Testis (tissue), 3 donors: ENCODE measurements around the gene NOL4L. TPM values are rescaled to one million over a fixed set of nuclear protein-coding genes. Genes with fewer than 3 reads are reported as not detected.

ENCODE experiments used
- DNase-seq: peaks from one replicate; pipeline ENCODE4 v3.0.0-alpha.2; 2019
- H3K27ac ChIP-seq, 2 donors: fragments of 200-600 bp; sonication (generic); one replicate each; pipeline ENCODE4 v1.5.1; 2019
- H3K27me3 ChIP-seq: fragments of 200-600 bp; sonication (generic); one replicate; pipeline ENCODE4 v1.5.1; 2019
- H3K36me3 ChIP-seq: fragments of 200-600 bp; sonication (generic); one replicate; pipeline ENCODE4 v1.5.1; 2017; ENCODE audit warnings: low read depth; ENCODE audit errors: missing control alignments
- H3K4me1 ChIP-seq: fragments of 200-600 bp; sonication (generic); one replicate; pipeline ENCODE4 v1.5.1; 2019
- H3K4me3 ChIP-seq, 2 donors: fragments of 200-600 bp; sonication (generic); one replicate each; pipeline ENCODE4 v1.5.1; 2017 to 2019
- H3K9me3 ChIP-seq: fragments of 200-600 bp; sonication (generic); one replicate; pipeline ENCODE4 v1.5.1; 2017
- POLR2A ChIP-seq: fragments of 450-650 bp; IDR thresholded peaks from one replicate; pipeline ENCODE4 v1.6.1; 2017; ENCODE audit warnings: antibody characterized with exemption, mild to moderate bottlenecking, moderate library complexity
- WGBS, 2 donors: methylation state at CpG; one replicate each; pipeline ENCODE4 v1.1.5; 2018; 5-methylcytosine and 5-hydroxymethylcytosine counted together
- intact Hi-C: fragments of 100-400 bp; cut with DNase I; formaldehyde crosslinking; loops from one replicate; pipeline ENCODE4 v1.15.1; 2023; ENCODE audit warnings: low total_unique reads
- polyA plus RNA-seq: library from polyadenylated mRNA; stranded (reverse); fragments of 350-450 nt; fragmentation: Illumina TruSeq; extraction: RNeasy Lipid Tissue Mini Kit (QIAGEN cat#74804); gene quantifications from one replicate; pipeline ENCODE4 v1.2.3, GENCODE V29; 2014; ENCODE audit warnings: low read depth, low replicate concordance; ENCODE audit not compliant: insufficient read depth
- total RNA-seq, 2 donors: library from RNA; depleted of rRNA; stranded (reverse); fragments of >200 nt; gene quantifications; one replicate each; pipeline ENCODE4 v1.2.3, GENCODE V29; 2016
- TF ChIP-seq, protein P1 (sequence below), 3 experiments: fragments of 450-650 bp in 2 of 3; fragments of 200-600 bp in 1 of 3; sonication (generic) in 1 of 3; IDR thresholded peaks; one replicate each; pipeline ENCODE4 v1.5.1; 2016 to 2019; ENCODE audit warnings: antibody characterized with exemption in 3 of 3, mild to moderate bottlenecking in 2 of 3, moderate library complexity in 1 of 3

NOL4L gene
- total and polyA plus RNA-seq, 3 donors from 2014 or later = 100.0 to 129 (median 115) TPM

DNA sequence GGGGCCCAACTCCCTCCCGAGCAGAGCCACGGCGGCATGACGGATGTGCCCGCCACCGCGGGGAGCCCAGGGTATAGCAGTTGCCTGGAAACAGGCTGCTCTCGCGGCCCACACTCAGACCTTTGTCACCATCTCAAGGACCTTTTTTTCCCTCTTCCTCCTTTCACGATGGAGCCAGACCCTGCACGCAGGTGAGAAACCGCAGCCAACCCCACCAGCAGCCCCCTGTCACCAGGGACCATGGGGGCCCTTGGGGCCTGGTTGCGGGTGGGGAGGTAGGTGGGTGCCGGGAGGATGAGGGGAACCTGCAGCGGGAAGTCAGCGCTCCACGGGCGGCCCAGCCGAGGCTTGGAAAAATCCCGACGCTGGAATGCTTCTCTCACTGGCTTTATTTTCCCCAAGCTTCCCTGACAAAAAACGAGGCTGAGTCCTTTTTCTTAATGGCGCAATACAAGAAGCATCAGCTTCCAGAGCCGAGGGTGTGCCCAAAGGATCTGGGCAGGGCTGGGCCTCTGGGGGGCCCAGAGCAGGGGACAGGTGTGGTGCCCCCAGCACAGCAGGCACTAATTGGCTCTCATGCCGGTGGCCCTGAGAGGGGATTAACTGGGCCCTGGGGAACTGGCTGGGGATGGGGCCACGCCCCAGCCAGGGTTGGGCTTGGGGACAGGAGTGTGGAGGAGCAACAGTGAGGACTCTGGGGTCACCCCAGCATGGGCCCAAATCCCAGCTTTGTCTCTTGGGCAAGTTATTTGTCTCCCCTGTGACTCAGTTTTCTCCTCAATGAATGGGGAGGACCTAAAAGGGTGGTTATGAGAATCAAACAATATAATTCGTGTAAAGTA is 23.9 kb downstream of the NOL4L start:
- H3K4me1 ChIP-seq = peaks cover 28% of the 10 kb centered on the region
- H3K27me3 ChIP-seq = no peaks in the 10 kb centered on the region
- TF ChIP-seq, protein P1, sequence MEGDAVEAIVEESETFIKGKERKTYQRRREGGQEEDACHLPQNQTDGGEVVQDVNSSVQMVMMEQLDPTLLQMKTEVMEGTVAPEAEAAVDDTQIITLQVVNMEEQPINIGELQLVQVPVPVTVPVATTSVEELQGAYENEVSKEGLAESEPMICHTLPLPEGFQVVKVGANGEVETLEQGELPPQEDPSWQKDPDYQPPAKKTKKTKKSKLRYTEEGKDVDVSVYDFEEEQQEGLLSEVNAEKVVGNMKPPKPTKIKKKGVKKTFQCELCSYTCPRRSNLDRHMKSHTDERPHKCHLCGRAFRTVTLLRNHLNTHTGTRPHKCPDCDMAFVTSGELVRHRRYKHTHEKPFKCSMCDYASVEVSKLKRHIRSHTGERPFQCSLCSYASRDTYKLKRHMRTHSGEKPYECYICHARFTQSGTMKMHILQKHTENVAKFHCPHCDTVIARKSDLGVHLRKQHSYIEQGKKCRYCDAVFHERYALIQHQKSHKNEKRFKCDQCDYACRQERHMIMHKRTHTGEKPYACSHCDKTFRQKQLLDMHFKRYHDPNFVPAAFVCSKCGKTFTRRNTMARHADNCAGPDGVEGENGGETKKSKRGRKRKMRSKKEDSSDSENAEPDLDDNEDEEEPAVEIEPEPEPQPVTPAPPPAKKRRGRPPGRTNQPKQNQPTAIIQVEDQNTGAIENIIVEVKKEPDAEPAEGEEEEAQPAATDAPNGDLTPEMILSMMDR (IDR thresholded peaks at IDR 0.05) = no peak
- no peak for TF ChIP-seq POLR2A
- H3K4me3 ChIP-seq = no peak overlapping the region
- H3K9me3 ChIP-seq = no peaks in the 10 kb centered on the region
- no peaks in the 10 kb centered on the region for H3K36me3 ChIP-seq
- peak overlapping the region in 1 of 2 donors; percentile 9 for H3K27ac ChIP-seq
- intact Hi-C loops = no loop called here
- DNase-seq = no peak
- WGBS, 2 donors = 42 to 44% methylated on average over 20 to 27 of the region's 27 CpGs

DNA sequence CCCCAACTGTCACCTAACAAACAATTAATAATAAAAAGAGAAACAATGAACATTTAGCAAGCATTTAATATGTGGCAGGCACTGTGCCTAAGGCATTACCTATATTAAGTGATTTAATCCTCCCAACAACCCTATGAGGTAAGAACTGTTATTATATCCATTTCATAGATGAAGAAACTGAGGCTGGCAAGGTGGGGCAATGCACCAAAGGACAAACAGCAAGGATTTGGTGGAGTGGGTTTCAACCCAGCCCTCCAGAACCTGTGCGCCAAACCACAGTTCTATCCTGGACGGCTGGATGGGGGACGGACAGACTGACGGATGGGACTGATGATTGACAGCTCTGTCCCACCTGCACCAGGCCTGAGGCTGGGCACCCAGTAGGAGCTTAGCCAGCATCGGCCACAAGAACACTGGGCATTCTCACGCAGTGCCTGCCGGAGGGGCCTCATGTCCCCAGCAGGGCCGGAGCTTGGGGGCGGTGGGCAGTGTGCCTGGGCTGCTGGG is 24.6 kb downstream of the NOL4L start:
- no peak for DNase-seq
- Histone ChIP-seq H3K9me3 (no peaks in the 10 kb centered on the region), H3K27ac (peak overlapping the region in 1 of 2 donors; percentile 9), H3K4me3 (no peak overlapping the region), H3K36me3 (no peaks in the 10 kb centered on the region), H3K4me1 (peaks cover 28% of the 10 kb centered on the region), H3K27me3 (no peaks in the 10 kb centered on the region)
- 59 to 86% methylated on average over 6 to 9 of the region's 9 CpGs for WGBS, 2 donors
- intact Hi-C loops = no loop called here
- no peak for TF ChIP-seq POLR2A
- TF ChIP-seq, protein P1 (IDR thresholded peaks at IDR 0.05) = no peak

GRCh38 chr20:32559753-32560380 is 25.3 kb downstream of the NOL4L start:
- H3K4me3 ChIP-seq = no peak overlapping the region
- H3K27me3 ChIP-seq = no peaks in the 10 kb centered on the region
- intact Hi-C loops = no loop called here

DNA sequence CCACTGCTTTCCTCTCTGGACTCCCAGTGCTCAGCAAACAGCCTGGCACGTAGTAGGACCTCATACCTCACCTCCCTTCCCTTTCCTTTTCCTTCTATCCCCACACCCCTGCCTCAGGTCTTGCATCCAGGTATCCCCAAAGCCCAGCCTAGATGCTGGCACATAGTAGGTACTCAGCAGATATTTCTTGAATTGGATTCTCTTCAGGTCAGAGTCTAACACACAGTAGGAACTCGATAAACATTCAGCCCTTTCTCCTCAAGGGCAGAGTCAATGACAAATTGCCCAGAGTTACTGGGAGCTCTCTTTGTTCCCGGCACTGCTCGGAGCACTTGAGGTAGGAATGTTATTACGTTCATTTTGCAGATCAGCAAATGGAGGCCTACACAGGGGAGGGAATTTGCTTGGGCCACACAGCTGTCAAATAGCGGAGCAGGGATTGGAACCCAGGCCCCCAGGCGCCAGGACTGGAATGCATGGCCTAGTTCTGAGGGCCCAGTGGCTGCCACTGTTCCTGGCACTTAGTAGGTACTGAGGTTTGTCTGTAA is 25.9 kb downstream of the NOL4L start:
- H3K4me3 ChIP-seq = no peak overlapping the region
- TF ChIP-seq, protein P1 (IDR thresholded peaks at IDR 0.05) = no peak
- TF ChIP-seq POLR2A = no peak
- no peaks in the 10 kb centered on the region for H3K36me3 ChIP-seq
- 71 to 80% methylated on average over 5 to 7 of the region's 7 CpGs for WGBS, 2 donors
- H3K4me1 ChIP-seq = peaks cover 28% of the 10 kb centered on the region
- no peaks in the 10 kb centered on the region for H3K27me3 ChIP-seq
- no peaks in the 10 kb centered on the region for H3K9me3 ChIP-seq
- intact Hi-C loops = no loop called here
- peak overlapping the region in 1 of 2 donors; percentile 61 for H3K27ac ChIP-seq
- no peak for DNase-seq

More at GRCh38 chr20:32559753-32560380, 25.3 kb downstream of the NOL4L start:
- Histone ChIP-seq H3K27ac (peak overlapping the region in 1 of 2 donors; percentile 61), H3K9me3 (no peaks in the 10 kb centered on the region), H3K4me1 (peaks cover 28% of the 10 kb centered on the region), H3K36me3 (no peaks in the 10 kb centered on the region)
- no peak for TF ChIP-seq POLR2A
- TF ChIP-seq, protein P1 (IDR thresholded peaks at IDR 0.05) = no peak
- peak; percentile 84 for DNase-seq
- 71 to 88% methylated on average over 14 to 21 of the region's 21 CpGs for WGBS, 2 donors
